ENCODE data around the gene S100G.

DNA sequence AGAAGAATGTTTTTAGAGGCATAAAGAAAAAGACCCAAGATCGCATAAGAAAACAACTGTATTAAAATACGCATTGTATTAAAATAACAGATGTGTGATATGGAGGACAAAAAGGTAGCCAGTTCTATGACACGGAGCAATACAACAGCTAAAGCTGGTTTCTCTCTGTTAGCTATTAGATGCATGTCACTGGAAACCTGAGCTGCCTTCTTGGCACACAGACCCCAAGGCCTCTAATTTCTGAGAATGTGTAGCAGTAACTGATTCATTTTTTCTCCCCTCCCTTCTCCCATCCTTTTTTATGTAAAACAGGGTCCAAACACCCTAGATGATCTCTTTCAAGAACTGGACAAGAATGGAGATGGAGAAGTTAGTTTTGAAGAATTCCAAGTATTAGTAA lies 4.1 kb downstream of the S100G start:
- TF ChIP-seq, protein P1, sequence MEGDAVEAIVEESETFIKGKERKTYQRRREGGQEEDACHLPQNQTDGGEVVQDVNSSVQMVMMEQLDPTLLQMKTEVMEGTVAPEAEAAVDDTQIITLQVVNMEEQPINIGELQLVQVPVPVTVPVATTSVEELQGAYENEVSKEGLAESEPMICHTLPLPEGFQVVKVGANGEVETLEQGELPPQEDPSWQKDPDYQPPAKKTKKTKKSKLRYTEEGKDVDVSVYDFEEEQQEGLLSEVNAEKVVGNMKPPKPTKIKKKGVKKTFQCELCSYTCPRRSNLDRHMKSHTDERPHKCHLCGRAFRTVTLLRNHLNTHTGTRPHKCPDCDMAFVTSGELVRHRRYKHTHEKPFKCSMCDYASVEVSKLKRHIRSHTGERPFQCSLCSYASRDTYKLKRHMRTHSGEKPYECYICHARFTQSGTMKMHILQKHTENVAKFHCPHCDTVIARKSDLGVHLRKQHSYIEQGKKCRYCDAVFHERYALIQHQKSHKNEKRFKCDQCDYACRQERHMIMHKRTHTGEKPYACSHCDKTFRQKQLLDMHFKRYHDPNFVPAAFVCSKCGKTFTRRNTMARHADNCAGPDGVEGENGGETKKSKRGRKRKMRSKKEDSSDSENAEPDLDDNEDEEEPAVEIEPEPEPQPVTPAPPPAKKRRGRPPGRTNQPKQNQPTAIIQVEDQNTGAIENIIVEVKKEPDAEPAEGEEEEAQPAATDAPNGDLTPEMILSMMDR (IDR thresholded peaks at IDR 0.05; ENCODE audit: low read depth, low read length): no peak
- TF ChIP-seq EZH2phosphoT487 (IDR thresholded peaks at IDR 0.05; ENCODE audit: low read depth): no peak
